ENCODE results near the gene TIPARP. TPM values are rescaled to one million over a fixed set of nuclear protein-coding genes. Genes with fewer than 3 reads are reported as not detected.

Gene TIPARP
- polyA plus RNA-seq, 1 of the 3 experiments (the other 2 are of a cell fraction): 6.2 TPM

DNA sequence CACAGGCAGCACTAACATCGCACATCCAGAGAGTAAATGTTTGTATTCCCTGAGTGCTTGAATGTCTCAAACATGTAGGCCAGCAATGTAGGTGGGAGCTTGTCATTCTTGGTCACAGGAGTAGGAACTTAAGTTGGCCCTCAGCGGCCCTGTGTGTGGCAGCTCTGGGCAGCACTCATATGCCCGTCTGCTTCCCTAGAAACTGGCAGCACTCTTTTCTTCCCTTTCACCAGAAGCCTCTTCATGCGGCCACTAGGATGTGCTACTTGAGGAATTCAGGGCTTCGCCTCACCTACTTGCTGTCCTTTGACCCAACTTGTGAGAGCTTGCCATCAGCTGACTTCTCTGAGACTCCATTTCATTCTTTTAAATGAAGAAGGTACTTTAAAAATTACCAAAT is 69.5 kb downstream of the TIPARP start:
- H3K9me2 ChIP-seq: no peaks in the 10 kb centered on the region
- 82% methylated on average over 5 of the region's 5 CpGs for WGBS (ENCODE audit: low lambda C conversion rate)
- POLR2A ChIA-PET: no interaction called here
- H3F3A ChIP-seq (replicated peaks; ENCODE audit: insufficient read depth): no peaks in the 10 kb centered on the region
- no peaks in the 10 kb centered on the region for H3K79me2 ChIP-seq (ENCODE audit: insufficient read depth)
- no peak overlapping the region for H3K4me3 ChIP-seq (ENCODE audit: low read depth in 2 of 2, low read length in 1 of 2)
- no peak overlapping the region for H2AFZ ChIP-seq (ENCODE audit: low read depth)
- no peak overlapping the region for H3K27ac ChIP-seq (ENCODE audit: low read depth in 2 of 2, low read length in 1 of 2)
- H3K9ac ChIP-seq: no peak overlapping the region
- H3K4me2 ChIP-seq: no peak overlapping the region
- CTCF ChIA-PET: no interaction called here
- H3K36me3 ChIP-seq (replicated peaks in 1 of 2; ENCODE audit: control insufficient read depth in 1 of 2, insufficient read depth in 2 of 2, low read length in 1 of 2): no peaks in the 10 kb centered on the region
- peaks cover 0 to 6% of the 10 kb centered on the region in 2 experiments; a peak in 1 of 4 replicates for H3K4me1 ChIP-seq (ENCODE audit: control insufficient read depth in 1 of 2, insufficient read depth in 2 of 2, low read depth in 1 of 2, low read length in 1 of 2)
- DNase-seq: no peak
- 0 out of 2 replicates have a peak, but pooled peaks cover 6% of the 10 kb centered on the region for H3K9me3 ChIP-seq
- TF ChIP-seq, protein P1, sequence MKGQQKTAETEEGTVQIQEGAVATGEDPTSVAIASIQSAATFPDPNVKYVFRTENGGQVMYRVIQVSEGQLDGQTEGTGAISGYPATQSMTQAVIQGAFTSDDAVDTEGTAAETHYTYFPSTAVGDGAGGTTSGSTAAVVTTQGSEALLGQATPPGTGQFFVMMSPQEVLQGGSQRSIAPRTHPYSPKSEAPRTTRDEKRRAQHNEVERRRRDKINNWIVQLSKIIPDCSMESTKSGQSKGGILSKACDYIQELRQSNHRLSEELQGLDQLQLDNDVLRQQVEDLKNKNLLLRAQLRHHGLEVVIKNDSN (IDR thresholded peaks at IDR 0.05; ENCODE audit: borderline replicate concordance, low read depth): no peak
- TF ChIP-seq GATA2 (CRISPR knock-in tag; IDR thresholded peaks at IDR 0.05): no peak
- no peak for TF ChIP-seq RFX5 (IDR thresholded peaks at IDR 0.05; ENCODE audit: low read length)
- TF ChIP-seq RAD21 (IDR thresholded peaks at IDR 0.05; ENCODE audit: low read length): no peak
- no peak for TF ChIP-seq SMC3 (IDR thresholded peaks at IDR 0.05; ENCODE audit: low read depth, low read length)
- no peak for TF ChIP-seq GABPA (IDR thresholded peaks at IDR 0.05; ENCODE audit: low read depth)
- TF ChIP-seq, protein P2, sequence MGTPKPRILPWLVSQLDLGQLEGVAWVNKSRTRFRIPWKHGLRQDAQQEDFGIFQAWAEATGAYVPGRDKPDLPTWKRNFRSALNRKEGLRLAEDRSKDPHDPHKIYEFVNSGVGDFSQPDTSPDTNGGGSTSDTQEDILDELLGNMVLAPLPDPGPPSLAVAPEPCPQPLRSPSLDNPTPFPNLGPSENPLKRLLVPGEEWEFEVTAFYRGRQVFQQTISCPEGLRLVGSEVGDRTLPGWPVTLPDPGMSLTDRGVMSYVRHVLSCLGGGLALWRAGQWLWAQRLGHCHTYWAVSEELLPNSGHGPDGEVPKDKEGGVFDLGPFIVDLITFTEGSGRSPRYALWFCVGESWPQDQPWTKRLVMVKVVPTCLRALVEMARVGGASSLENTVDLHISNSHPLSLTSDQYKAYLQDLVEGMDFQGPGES (IDR thresholded peaks at IDR 0.05; ENCODE audit: low read depth, low read length): no peak
- no peak for TF ChIP-seq NRF1 (IDR thresholded peaks at IDR 0.05; ENCODE audit: low read depth, low read length)
- TF ChIP-seq EZH2phosphoT487 (IDR thresholded peaks at IDR 0.05; ENCODE audit: borderline replicate concordance, low read depth): no peak
- TF ChIP-seq JUND (IDR thresholded peaks at IDR 0.05): no peak
- TF ChIP-seq CTCF (IDR thresholded peaks at IDR 0.05): no peak
- TF ChIP-seq USF2 (IDR thresholded peaks at IDR 0.05; ENCODE audit: borderline replicate concordance, low read depth, low read length): no peak
- no peak for TF ChIP-seq RCOR1 (IDR thresholded peaks at IDR 0.05; ENCODE audit: low read length)
- no peak for TF ChIP-seq MXI1 (IDR thresholded peaks at IDR 0.05; ENCODE audit: low read depth, low read length)
- no peak for TF ChIP-seq FOXM1 (IDR thresholded peaks at IDR 0.05; ENCODE audit: low read depth)
- TF ChIP-seq TAF1 (IDR thresholded peaks at IDR 0.05; ENCODE audit: borderline replicate concordance, low read depth, low read length): no peak
- no peaks in the 10 kb centered on the region for H4K20me1 ChIP-seq (ENCODE audit: insufficient read depth)
- H3K27me3 ChIP-seq (ENCODE audit: insufficient read depth): no peaks in the 10 kb centered on the region

All from SK-N-SH (cell line).